WI38 (cell line): Measurements from ENCODE around the gene SPRYD3.

Experiments used
- H3K4me3 ChIP-seq: 2 replicates; pipeline ENCODE4 v1.5.1; 2011; ENCODE audit warnings: low read depth, mild to moderate bottlenecking, control low read depth, low read length
- TF ChIP-seq, protein P1 (sequence below): IDR thresholded peaks from 2 replicates; pipeline ENCODE4 v1.5.1; 2012; ENCODE audit warnings: low read depth, mild to moderate bottlenecking, control low read depth, low read length

The SPRYD3 gene

GRCh38 chr12:53105712-53106439 is 26.7 kb upstream of the SPRYD3 start:
- TF ChIP-seq, protein P1, sequence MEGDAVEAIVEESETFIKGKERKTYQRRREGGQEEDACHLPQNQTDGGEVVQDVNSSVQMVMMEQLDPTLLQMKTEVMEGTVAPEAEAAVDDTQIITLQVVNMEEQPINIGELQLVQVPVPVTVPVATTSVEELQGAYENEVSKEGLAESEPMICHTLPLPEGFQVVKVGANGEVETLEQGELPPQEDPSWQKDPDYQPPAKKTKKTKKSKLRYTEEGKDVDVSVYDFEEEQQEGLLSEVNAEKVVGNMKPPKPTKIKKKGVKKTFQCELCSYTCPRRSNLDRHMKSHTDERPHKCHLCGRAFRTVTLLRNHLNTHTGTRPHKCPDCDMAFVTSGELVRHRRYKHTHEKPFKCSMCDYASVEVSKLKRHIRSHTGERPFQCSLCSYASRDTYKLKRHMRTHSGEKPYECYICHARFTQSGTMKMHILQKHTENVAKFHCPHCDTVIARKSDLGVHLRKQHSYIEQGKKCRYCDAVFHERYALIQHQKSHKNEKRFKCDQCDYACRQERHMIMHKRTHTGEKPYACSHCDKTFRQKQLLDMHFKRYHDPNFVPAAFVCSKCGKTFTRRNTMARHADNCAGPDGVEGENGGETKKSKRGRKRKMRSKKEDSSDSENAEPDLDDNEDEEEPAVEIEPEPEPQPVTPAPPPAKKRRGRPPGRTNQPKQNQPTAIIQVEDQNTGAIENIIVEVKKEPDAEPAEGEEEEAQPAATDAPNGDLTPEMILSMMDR, result no peak
- H3K4me3 ChIP-seq, result no peak overlapping the region

DNA sequence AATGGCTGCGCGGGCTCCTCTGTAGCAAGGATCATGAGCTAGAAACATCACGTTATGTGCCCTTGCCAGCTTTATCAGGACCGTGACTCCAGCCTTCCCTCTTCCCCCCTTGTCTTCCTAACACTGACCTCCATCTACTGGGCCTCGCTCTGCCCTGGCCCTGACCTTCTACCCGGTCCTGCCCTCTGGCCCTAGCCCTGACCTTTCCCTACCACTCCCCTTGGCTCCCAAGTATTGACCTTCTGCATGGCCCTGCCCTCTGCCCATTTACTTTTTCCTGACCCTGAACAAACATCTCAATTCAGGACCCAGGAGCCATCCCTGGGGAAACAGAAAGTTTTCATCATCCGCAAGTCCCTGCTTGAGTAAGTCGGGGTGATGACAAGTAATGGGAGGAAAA is 26.1 kb upstream of the SPRYD3 start:
- TF ChIP-seq, protein P1, result no peak

GRCh38 chr12:53103860-53104305 is 24.7 kb upstream of the SPRYD3 start:
- TF ChIP-seq, protein P1, result no peak
- H3K4me3 ChIP-seq, result no peak overlapping the region

More for the DNA sequence above, 26.1 kb upstream of the SPRYD3 start:
- H3K4me3 ChIP-seq, result no peak overlapping the region

GRCh38 chr12:53102883-53103807 is 24.0 kb upstream of the SPRYD3 start, which contains the start of gene SOAT2:
Gene SOAT2 (plus strand): TSS chr12:53103486. CDS start chr12:53103578, 92 bp downstream.
- TF ChIP-seq, protein P1, result no peak
- H3K4me3 ChIP-seq, result no peak within 1 kb of the TSS

DNA sequence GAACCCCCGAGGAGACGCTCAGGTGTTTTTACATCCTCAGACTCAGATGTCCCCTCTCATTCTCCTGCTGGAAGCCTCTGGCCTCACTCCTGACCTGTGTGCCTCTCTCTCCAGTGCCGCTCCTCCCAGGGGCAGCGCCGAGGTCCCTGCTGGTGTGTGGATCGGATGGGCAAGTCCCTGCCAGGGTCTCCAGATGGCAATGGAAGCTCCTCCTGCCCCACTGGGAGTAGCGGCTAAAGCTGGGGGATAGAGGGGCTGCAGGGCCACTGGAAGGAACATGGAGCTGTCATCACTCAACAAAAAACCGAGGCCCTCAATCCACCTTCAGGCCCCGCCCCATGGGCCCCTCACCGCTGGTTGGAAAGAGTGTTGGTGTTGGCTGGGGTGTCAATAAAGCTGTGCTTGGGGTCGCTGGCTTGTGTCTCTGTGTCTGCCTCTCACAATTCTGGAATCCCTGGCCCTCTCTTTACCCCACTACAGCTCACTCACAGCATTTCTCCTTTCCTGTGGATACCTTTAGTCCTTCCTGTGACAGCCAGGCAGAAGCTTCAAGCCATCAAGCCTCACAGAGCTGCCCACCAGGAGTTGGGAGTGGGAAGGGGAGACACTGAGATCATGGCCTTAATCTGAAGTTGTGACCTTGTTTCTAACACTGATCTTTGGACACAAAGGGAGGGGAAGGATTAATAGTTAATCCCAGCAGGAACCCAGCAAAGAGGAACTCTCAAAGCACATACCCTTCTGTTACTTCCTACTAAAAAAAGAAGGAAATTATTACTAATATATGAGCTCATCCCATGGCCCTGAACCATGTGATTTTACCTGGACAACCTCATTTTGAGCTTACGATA is 23.0 kb upstream of the SPRYD3 start:
- no peak overlapping the region for H3K4me3 ChIP-seq
- TF ChIP-seq, protein P1, result no peak

DNA sequence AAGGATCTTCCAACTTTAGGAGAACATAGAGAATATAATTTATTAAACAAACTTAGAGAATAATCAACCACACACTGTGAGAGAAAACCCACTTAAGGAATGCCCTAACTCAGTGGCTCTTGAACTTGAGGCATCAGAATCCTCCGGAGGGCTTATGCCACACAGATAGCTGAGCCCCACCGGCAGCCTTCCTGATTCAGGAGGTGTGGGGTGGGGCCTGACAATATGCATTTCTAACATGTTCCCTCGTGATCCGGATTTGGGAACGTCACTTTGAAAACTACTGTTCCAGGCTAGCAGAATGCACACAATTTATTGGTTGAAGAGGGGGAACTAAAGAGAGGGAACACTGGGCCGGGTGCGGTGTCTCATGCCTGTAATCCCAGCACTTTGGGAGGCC is 22.1 kb upstream of the SPRYD3 start:
- TF ChIP-seq, protein P1, result no peak
- no peak overlapping the region for H3K4me3 ChIP-seq
